ENCODE results near the gene GRPEL1.

The GRPEL1 gene

GRCh38 chr4:7067452-7068278 is at the start of gene GRPEL1:
Gene GRPEL1, minus strand, starts transcription at chr4:7068064. Its CDS starts 32 bp downstream, at chr4:7068032.
- peak; percentile 97 for ATAC-seq
- TF ChIP-seq ZNF70 (CRISPR knock-in tag; IDR thresholded peaks at IDR 0.05) (no peak), ISL1 (CRISPR knock-in tag; IDR thresholded peaks at IDR 0.05) (no peak), RARB (CRISPR knock-in tag; IDR thresholded peaks at IDR 0.05) (no peak), CSRNP3 (CRISPR knock-in tag; IDR thresholded peaks at IDR 0.05) (no peak), ZC3H10 (CRISPR knock-in tag; IDR thresholded peaks at IDR 0.05) (no peak), ZNF8 (CRISPR knock-in tag; IDR thresholded peaks at IDR 0.05) (peak; percentile 100)

GRCh38 chr4:7116705-7117104 is 48.8 kb upstream of the GRPEL1 start:
- ATAC-seq: no peak
- TF ChIP-seq PPARA (CRISPR knock-in tag; IDR thresholded peaks at IDR 0.05; ENCODE audit: borderline replicate concordance) (no peak), ZNF8 (CRISPR knock-in tag; IDR thresholded peaks at IDR 0.05) (no peak), ZFP30 (CRISPR knock-in tag; IDR thresholded peaks at IDR 0.05) (no peak), TCF4 (CRISPR knock-in tag; IDR thresholded peaks at IDR 0.05; ENCODE audit: borderline replicate concordance) (no peak), SNAI2 (CRISPR knock-in tag; IDR thresholded peaks at IDR 0.05) (no peak), ZNF70 (CRISPR knock-in tag; IDR thresholded peaks at IDR 0.05) (no peak), ESRRG (CRISPR knock-in tag; IDR thresholded peaks at IDR 0.05) (no peak), TOX (CRISPR knock-in tag; IDR thresholded peaks at IDR 0.05; ENCODE audit: borderline replicate concordance) (no peak), PATZ1 (CRISPR knock-in tag; IDR thresholded peaks at IDR 0.05; ENCODE audit: borderline replicate concordance) (no peak), BACH2 (CRISPR knock-in tag; IDR thresholded peaks at IDR 0.05; ENCODE audit: borderline replicate concordance) (no peak), ZNF565 (CRISPR knock-in tag; conservative IDR thresholded peaks at IDR 0.05; ENCODE audit: low read depth) (no peak), POU6F1 (CRISPR knock-in tag; IDR thresholded peaks at IDR 0.05; ENCODE audit: borderline replicate concordance, low read depth) (no peak), ISL1 (CRISPR knock-in tag; IDR thresholded peaks at IDR 0.05) (no peak), CSRNP3 (CRISPR knock-in tag; IDR thresholded peaks at IDR 0.05) (no peak)

- no peak for TF ChIP-seq CREB5 (CRISPR knock-in tag; IDR thresholded peaks at IDR 0.05; ENCODE audit: low read depth)
- no peak for TF ChIP-seq ISL1 (CRISPR knock-in tag; IDR thresholded peaks at IDR 0.05)
- no peak for TF ChIP-seq ZFP30 (CRISPR knock-in tag; IDR thresholded peaks at IDR 0.05)
- TF ChIP-seq POU6F1 (CRISPR knock-in tag; IDR thresholded peaks at IDR 0.05; ENCODE audit: borderline replicate concordance, low read depth): no peak
- no peak for TF ChIP-seq ZFP3 (CRISPR knock-in tag; IDR thresholded peaks at IDR 0.05)
- TF ChIP-seq GLIS3 (CRISPR knock-in tag; IDR thresholded peaks at IDR 0.05): no peak
- no peak for TF ChIP-seq BACH2 (CRISPR knock-in tag; IDR thresholded peaks at IDR 0.05; ENCODE audit: borderline replicate concordance)
- TF ChIP-seq CSRNP3 (CRISPR knock-in tag; IDR thresholded peaks at IDR 0.05): no peak
- no peak for TF ChIP-seq TOX (CRISPR knock-in tag; IDR thresholded peaks at IDR 0.05; ENCODE audit: borderline replicate concordance)
- ATAC-seq: no peak
Observed at GRCh38 chr4:7115557-7116340, 47.9 kb upstream of the GRPEL1 start.

Data from SK-N-SH treated with all-trans-retinoic acid at 6 μM for 48 hours (cell line).